Measurements from ENCODE around the gene SERPINF2. TPM values are rescaled to one million over a fixed set of nuclear protein-coding genes. Genes with fewer than 3 reads are reported as not detected.

SERPINF2 gene
- polyA plus RNA-seq, 1 donor (not counting 4 experiments of a cell fraction or from before 2014, with no cell fraction given), result 0.96 TPM

GRCh38 chr17:1735418-1735817 lies 7.3 kb upstream of the SERPINF2 start:
- DNase-seq (ENCODE audit: low read depth, low spot score) (no peak), FAIRE-seq (no peak)
- Histone ChIP-seq H3K27ac (ENCODE audit: control insufficient read depth, insufficient read depth, low read length) (no peak overlapping the region), H3K36me3 (ENCODE audit: control insufficient read depth in 2 of 2, extremely low read depth in 1 of 2, insufficient read depth in 2 of 2, low read length in 2 of 2) (peaks cover 2 to 16% of the 10 kb centered on the region in 2 experiments), H3K79me2 (ENCODE audit: control insufficient read depth, insufficient read depth, low read length) (no peaks in the 10 kb centered on the region), H4K20me1 (ENCODE audit: control insufficient read depth, extremely low read depth, insufficient read depth, low read length) (no peaks in the 10 kb centered on the region), H3K27me3 (ENCODE audit: control insufficient read depth, extremely low read depth, insufficient read depth, low read length) (no peaks in the 10 kb centered on the region), H3K9me1 (ENCODE audit: control insufficient read depth, extremely low read depth, insufficient read depth, low read length) (no peaks in the 10 kb centered on the region), H3K4me1 (ENCODE audit: control insufficient read depth, extremely low read depth, insufficient read depth, low read length) (peaks cover 17% of the 10 kb centered on the region), H3K4me3 (ENCODE audit: control insufficient read depth in 2 of 3, extremely low read depth in 1 of 3, insufficient read depth in 2 of 3, low read depth in 1 of 3, low read length in 3 of 3) (no peak overlapping the region), H3K9ac (ENCODE audit: control insufficient read depth, extremely low read depth, insufficient read depth, low read length) (no peak overlapping the region), H3K4me2 (ENCODE audit: control insufficient read depth, extremely low read depth, insufficient read depth, low read depth, low read length) (no peak overlapping the region), H2AFZ (ENCODE audit: control insufficient read depth, low read length) (no peak overlapping the region), H3K9me3 (ENCODE audit: control insufficient read depth, low read depth, low read length) (no peaks in the 10 kb centered on the region)
- dilution Hi-C loops (cut with MboI; ENCODE audit: extremely low pct_ligation_motif_present, low sequenced_read_pairs), result no loop called here
- no peak for TF ChIP-seq EZH2 (IDR thresholded peaks at IDR 0.05; ENCODE audit: low read length)
- TF ChIP-seq CTCF (optimal IDR thresholded peaks at IDR 0.05 in 1 of 3, IDR thresholded peaks at IDR 0.05 in 1 of 3, conservative IDR thresholded peaks at IDR 0.05 in 1 of 3; ENCODE audit: extremely low read depth in 1 of 3, insufficient read depth in 2 of 3, low read length in 3 of 3), result no peak

- TF ChIP-seq CTCF (optimal IDR thresholded peaks at IDR 0.05 in 1 of 3, IDR thresholded peaks at IDR 0.05 in 1 of 3, conservative IDR thresholded peaks at IDR 0.05 in 1 of 3; ENCODE audit: extremely low read depth in 1 of 3, insufficient read depth in 2 of 3, low read length in 3 of 3), result no peak
- TF ChIP-seq EZH2 (IDR thresholded peaks at IDR 0.05; ENCODE audit: low read length), result no peak
- Histone ChIP-seq H2AFZ (ENCODE audit: control insufficient read depth, low read length) (no peak overlapping the region), H3K4me1 (ENCODE audit: control insufficient read depth, extremely low read depth, insufficient read depth, low read length) (peaks cover 12% of the 10 kb centered on the region), H3K27ac (ENCODE audit: control insufficient read depth, insufficient read depth, low read length) (no peak overlapping the region), H3K4me3 (ENCODE audit: control insufficient read depth in 2 of 3, extremely low read depth in 1 of 3, insufficient read depth in 2 of 3, low read depth in 1 of 3, low read length in 3 of 3) (no peak overlapping the region), H3K4me2 (ENCODE audit: control insufficient read depth, extremely low read depth, insufficient read depth, low read depth, low read length) (no peak overlapping the region), H3K9me3 (ENCODE audit: control insufficient read depth, low read depth, low read length) (no peaks in the 10 kb centered on the region), H4K20me1 (ENCODE audit: control insufficient read depth, extremely low read depth, insufficient read depth, low read length) (no peaks in the 10 kb centered on the region), H3K9me1 (ENCODE audit: control insufficient read depth, extremely low read depth, insufficient read depth, low read length) (no peaks in the 10 kb centered on the region), H3K9ac (ENCODE audit: control insufficient read depth, extremely low read depth, insufficient read depth, low read length) (no peak overlapping the region), H3K36me3 (ENCODE audit: control insufficient read depth in 2 of 2, extremely low read depth in 1 of 2, insufficient read depth in 2 of 2, low read length in 2 of 2) (peaks cover 2 to 16% of the 10 kb centered on the region in 2 experiments), H3K27me3 (ENCODE audit: control insufficient read depth, extremely low read depth, insufficient read depth, low read length) (no peaks in the 10 kb centered on the region), H3K79me2 (ENCODE audit: control insufficient read depth, insufficient read depth, low read length) (no peaks in the 10 kb centered on the region)
- DNase-seq (ENCODE audit: low read depth, low spot score) (no peak), FAIRE-seq (no peak)
- dilution Hi-C loops (cut with MboI; ENCODE audit: extremely low pct_ligation_motif_present, low sequenced_read_pairs), result no loop called here
These were observed 6.8 kb upstream of the SERPINF2 start for GRCh38 chr17:1735834-1736347.
